Astrocyte of the cerebellum (primary cell): ENCODE results near the gene EPHA8.

Source experiments
- DNase-seq: peaks from one replicate; pipeline ENCODE4 v3.0.0-alpha.2; 2011; ENCODE audit warnings: low read depth
- H3K4me3 ChIP-seq: 2 replicates; pipeline ENCODE4 v1.5.1; 2011; ENCODE audit warnings: mild to moderate bottlenecking, low read depth, low read length, moderate library complexity
- CTCF ChIP-seq: IDR thresholded peaks from 2 replicates; pipeline ENCODE4 v1.5.1; 2012; ENCODE audit warnings: low read length, low read depth, moderate library complexity, mild to moderate bottlenecking; ENCODE audit errors: missing control alignments
- in situ Hi-C: cut with HindIII; loops from 2 replicates; pipeline ENCODE4 v1.10.0; 2017; ENCODE audit warnings: low sequenced_read_pairs

The EPHA8 gene

GRCh38 chr1:22600071-22600816, 37.0 kb downstream of the EPHA8 start:
- no peak for TF ChIP-seq CTCF
- no peak for DNase-seq
- in situ Hi-C loops: no loop called here
- no peak overlapping the region for H3K4me3 ChIP-seq

GRCh38 chr1:22600817-22601605, 37.7 kb downstream of the EPHA8 start:
- in situ Hi-C loops: no loop called here
- no peak overlapping the region for H3K4me3 ChIP-seq
- TF ChIP-seq CTCF: no peak
- DNase-seq: no peak

GRCh38 chr1:22601610-22602009, 38.3 kb downstream of the EPHA8 start:
- in situ Hi-C loops: no loop called here
- no peak for DNase-seq
- H3K4me3 ChIP-seq: no peak overlapping the region
- no peak for TF ChIP-seq CTCF

- no peak overlapping the region for H3K4me3 ChIP-seq
- no peak for DNase-seq
- in situ Hi-C loops: no loop called here
- no peak for TF ChIP-seq CTCF
Observed at GRCh38 chr1:22602060-22602740, 38.9 kb downstream of the EPHA8 start.

GRCh38 chr1:22606161-22606560, 42.9 kb downstream of the EPHA8 start:
- TF ChIP-seq CTCF: no peak
- H3K4me3 ChIP-seq: no peak overlapping the region
- DNase-seq: no peak
- in situ Hi-C loops: no loop called here

- no peak for DNase-seq
- TF ChIP-seq CTCF: no peak
- in situ Hi-C loops: no loop called here
- no peak overlapping the region for H3K4me3 ChIP-seq
Observed at GRCh38 chr1:22607154-22607553, 43.9 kb downstream of the EPHA8 start.
